Measurements from ENCODE around the gene MYH13.
A peak's percentile ranks its signal among the peaks of the same experiment; 100 is the strongest.

Gene MYH13

DNA sequence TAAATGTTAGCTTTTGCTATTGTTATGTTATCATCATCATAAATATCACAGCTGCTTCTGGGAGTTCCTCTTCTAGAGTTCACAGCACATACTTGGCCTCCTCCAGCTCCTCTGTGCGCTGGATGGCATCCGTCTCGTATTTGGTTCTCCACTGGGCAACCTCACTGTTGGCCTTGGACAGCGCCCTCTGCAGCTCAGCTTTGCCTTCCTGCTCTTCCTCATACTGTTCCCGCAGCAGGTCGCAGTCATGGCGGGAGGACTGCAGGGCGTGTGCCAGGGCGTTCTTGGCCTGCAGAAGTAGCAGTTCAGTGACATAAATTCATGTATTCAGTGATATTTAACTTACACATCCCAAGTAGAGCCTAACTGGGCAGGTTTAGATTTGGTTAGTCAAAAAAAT is 25.5 kb upstream of the MYH13 start:
- TF ChIP-seq, protein P1, sequence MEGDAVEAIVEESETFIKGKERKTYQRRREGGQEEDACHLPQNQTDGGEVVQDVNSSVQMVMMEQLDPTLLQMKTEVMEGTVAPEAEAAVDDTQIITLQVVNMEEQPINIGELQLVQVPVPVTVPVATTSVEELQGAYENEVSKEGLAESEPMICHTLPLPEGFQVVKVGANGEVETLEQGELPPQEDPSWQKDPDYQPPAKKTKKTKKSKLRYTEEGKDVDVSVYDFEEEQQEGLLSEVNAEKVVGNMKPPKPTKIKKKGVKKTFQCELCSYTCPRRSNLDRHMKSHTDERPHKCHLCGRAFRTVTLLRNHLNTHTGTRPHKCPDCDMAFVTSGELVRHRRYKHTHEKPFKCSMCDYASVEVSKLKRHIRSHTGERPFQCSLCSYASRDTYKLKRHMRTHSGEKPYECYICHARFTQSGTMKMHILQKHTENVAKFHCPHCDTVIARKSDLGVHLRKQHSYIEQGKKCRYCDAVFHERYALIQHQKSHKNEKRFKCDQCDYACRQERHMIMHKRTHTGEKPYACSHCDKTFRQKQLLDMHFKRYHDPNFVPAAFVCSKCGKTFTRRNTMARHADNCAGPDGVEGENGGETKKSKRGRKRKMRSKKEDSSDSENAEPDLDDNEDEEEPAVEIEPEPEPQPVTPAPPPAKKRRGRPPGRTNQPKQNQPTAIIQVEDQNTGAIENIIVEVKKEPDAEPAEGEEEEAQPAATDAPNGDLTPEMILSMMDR (IDR thresholded peaks at IDR 0.05; ENCODE audit: insufficient read depth, low read depth, low read length, missing control alignments) = no peak
- no peak overlapping the region for H3K4me3 ChIP-seq (ENCODE audit: low read depth, low read length)
- no peak for DNase-seq (ENCODE audit: low read depth)

DNA sequence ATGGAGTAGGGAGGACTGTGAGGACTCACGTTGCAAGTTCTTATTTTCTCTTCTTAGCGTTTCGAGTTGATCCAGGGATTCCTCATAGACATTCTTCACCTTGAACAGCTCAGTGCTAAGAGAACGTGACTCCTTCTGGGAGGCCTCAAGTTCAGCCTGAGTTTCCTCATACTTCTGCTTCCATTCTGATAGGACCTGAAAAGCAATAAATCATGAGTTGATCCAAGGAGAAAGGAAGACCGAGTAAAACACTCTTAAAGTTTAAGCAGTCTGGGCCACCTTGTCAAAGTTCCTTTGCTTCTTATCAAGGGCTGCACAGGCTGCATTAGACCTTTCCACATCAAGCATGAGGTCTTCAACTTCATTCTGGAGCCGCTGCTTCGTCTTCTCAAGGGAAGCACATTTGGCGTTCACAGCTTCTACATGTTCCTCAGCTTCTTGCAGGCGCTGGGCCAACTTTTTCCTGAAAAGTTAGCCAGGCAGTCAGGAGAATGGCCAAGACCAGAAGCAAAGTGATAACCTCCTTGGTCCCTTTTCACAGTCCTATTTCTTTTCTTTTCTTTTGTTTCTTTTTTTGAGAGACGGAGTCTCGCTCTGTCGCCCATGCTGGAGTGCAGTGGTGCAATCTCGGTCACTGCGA is 23.8 kb upstream of the MYH13 start:
- TF ChIP-seq, protein P1 (IDR thresholded peaks at IDR 0.05; ENCODE audit: insufficient read depth, low read depth, low read length, missing control alignments) = no peak
- DNase-seq (ENCODE audit: low read depth) = no peak
- no peak overlapping the region for H3K4me3 ChIP-seq (ENCODE audit: low read depth, low read length)

DNA sequence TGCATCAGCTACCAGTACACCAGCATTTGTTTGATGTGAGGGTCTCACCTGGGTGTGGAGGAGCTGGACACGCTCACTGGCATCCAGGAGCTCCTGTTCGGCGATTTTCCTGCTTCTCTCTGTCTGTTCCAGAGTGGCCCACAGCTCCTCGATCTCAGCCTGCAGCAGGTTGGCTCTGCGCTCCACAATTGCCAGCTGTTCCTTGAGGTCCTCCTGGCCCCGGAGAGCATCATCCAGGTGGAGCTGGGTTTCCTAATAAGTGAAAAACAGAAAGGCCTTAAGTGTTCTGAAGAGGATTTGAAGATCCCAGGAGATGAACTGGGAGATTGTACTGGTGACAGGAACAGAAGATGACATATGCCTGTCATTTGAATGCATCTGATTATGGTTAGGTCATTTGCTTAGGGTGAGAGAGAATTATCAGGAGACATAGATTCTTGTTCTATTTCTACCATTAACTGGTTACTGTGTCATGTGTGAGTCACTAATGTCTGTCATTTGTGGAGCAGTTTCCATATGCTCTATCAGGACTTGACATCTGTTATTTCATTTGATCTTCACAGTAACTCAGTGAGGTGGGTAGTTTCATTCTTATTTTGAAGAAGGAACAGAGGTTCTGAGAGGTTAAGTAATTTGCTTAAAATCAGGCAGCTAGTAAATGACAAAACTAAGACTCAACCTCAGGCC is 21.5 kb upstream of the MYH13 start:
- peak; percentile 12 for DNase-seq (ENCODE audit: low read depth)
- H3K4me3 ChIP-seq (ENCODE audit: low read depth, low read length) = no peak overlapping the region
- TF ChIP-seq, protein P1 (IDR thresholded peaks at IDR 0.05; ENCODE audit: insufficient read depth, low read depth, low read length, missing control alignments) = no peak

DNA sequence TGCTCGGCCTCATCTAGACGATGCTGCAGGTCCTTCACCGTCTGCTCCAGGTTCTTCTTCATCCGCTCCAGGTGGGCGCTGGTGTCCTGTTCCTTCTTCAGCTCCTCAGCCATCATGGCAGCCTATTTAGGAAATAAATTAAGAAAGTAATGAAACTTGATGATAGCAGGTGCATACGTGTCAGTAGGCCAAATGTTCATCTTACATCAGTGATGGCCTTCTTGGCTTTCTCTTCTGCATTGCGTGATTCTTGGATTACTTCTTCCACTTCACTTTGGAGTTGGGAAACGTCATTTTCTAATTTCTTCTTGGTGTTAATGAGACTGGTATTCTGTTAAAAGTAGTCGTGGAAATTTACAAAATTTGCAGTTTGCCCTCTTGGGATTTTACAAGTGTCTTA is 20.1 kb upstream of the MYH13 start:
- TF ChIP-seq, protein P1 (IDR thresholded peaks at IDR 0.05; ENCODE audit: insufficient read depth, low read depth, low read length, missing control alignments) = no peak
- no peak for DNase-seq (ENCODE audit: low read depth)
- no peak overlapping the region for H3K4me3 ChIP-seq (ENCODE audit: low read depth, low read length)

DNA sequence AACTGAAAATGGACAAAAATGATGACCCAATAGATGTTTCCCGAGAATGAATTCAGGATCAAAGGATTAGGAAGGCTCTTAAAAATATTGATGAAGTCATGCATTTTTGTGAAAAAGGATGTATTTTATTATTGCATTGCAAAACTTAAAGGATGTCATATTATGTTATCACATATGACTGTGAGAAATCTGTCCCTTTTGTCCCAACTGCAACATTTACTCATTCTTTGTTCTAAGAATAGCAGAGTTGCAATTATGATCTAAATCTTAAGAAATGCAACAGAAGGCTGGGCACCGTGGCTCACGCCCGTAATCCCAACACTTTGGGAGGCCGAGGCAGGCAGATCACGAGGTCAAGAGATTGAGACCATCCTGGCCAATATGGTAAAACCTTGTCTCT is 13.1 kb upstream of the MYH13 start:
- TF ChIP-seq, protein P1 (IDR thresholded peaks at IDR 0.05; ENCODE audit: insufficient read depth, low read depth, low read length, missing control alignments) = no peak
- no peak overlapping the region for H3K4me3 ChIP-seq (ENCODE audit: low read depth, low read length)
- DNase-seq (ENCODE audit: low read depth) = no peak

DNA sequence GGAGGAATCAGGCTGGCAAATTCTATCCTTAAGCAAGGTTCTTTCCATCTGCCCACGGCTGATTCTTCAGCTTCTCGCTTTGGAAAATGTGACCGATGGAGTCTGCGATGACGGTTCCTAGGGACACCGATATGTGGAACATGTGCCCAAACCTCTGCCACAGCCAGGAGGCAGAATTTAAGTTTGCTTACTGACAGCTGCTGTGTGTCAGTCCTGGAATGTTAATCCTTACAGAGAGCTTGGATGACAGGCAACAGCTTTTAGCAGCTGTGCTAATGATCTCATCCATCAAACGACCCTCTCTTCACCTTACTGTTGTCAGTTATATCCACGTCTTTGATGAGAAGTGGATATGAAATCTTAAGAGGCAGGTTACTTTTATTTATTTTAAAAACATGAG is 11.4 kb upstream of the MYH13 start:
- no peak for DNase-seq (ENCODE audit: low read depth)
- TF ChIP-seq, protein P1 (IDR thresholded peaks at IDR 0.05; ENCODE audit: insufficient read depth, low read depth, low read length, missing control alignments) = no peak
- no peak overlapping the region for H3K4me3 ChIP-seq (ENCODE audit: low read depth, low read length)
